HepG2 (cell line): ENCODE results near the gene ZFP90. TPM values are rescaled to one million over a fixed set of nuclear protein-coding genes. Genes with fewer than 3 reads are reported as not detected.

Experiments
- BHLHE40 ChIP-seq: IDR thresholded peaks from 2 replicates; pipeline ENCODE4 v1.6.1; 2011; ENCODE audit warnings: low read length, improper control_type of control experiment
- CAMTA2 ChIP-seq: sonication (generic); formaldehyde crosslinking; IDR thresholded peaks from 2 replicates; pipeline ENCODE4 v1.4.0; 2020; ENCODE audit warnings: mild to moderate bottlenecking, missing genetic modification reagents, borderline replicate concordance
- CCDC6 ChIP-seq: sonication (generic); formaldehyde crosslinking; IDR thresholded peaks from 2 replicates; pipeline ENCODE4 v1.8.1; 2022; ENCODE audit warnings: mild to moderate bottlenecking, missing genetic modification reagents, moderate library complexity
- CERS6 ChIP-seq: sonication (generic); formaldehyde crosslinking; IDR thresholded peaks from 2 replicates; pipeline ENCODE4 v1.5.0; 2020; ENCODE audit warnings: missing genetic modification reagents
- DMAP1 ChIP-seq: IDR thresholded peaks from 2 replicates; pipeline ENCODE4 v1.6.1; 2016
- ELF3 ChIP-seq: IDR thresholded peaks from 2 replicates; pipeline ENCODE4 v1.6.1; 2016; ENCODE audit warnings: missing genetic modification reagents, missing compliant biosample characterization
- FUBP1 ChIP-seq: sonication (generic); formaldehyde crosslinking; IDR thresholded peaks from 2 replicates; pipeline ENCODE4 v1.5.1; 2020; ENCODE audit warnings: missing genetic modification reagents, mild to moderate bottlenecking, borderline replicate concordance
- IKZF1 ChIP-seq: fragments of 450-650 bp; IDR thresholded peaks from 2 replicates; pipeline ENCODE4 v1.7.1; 2016
- KAT8 ChIP-seq: IDR thresholded peaks from 2 replicates; pipeline ENCODE4 v1.6.1; 2016; ENCODE audit warnings: missing genetic modification reagents, missing compliant biosample characterization
- KDM2A ChIP-seq: sonication (generic); formaldehyde crosslinking; IDR thresholded peaks from 2 replicates; pipeline ENCODE4 v1.4.0; 2020; ENCODE audit warnings: low read depth, missing genetic modification reagents, borderline replicate concordance
- MXD1 ChIP-seq: sonication (generic); formaldehyde crosslinking; IDR thresholded peaks from 2 replicates; pipeline ENCODE4 v1.4.0; 2020; ENCODE audit warnings: mild to moderate bottlenecking, missing genetic modification reagents
- NFE2L1 ChIP-seq: sonication (generic); formaldehyde crosslinking; IDR thresholded peaks from 2 replicates; pipeline ENCODE4 v1.4.0; 2020; ENCODE audit warnings: missing genetic modification reagents, mild to moderate bottlenecking, borderline replicate concordance
- PCBP2 ChIP-seq: fragments of 200-400 bp; formaldehyde crosslinking; optimal IDR thresholded peaks from 2 replicates; pipeline ENCODE3; 2018; ENCODE audit warnings: low read length, low read depth; ENCODE audit not compliant: poor library complexity, severe bottlenecking
- PHF5A ChIP-seq: IDR thresholded peaks from one replicate; pipeline ENCODE4 v1.6.1; 2018; ENCODE audit warnings: low read depth, missing genetic modification reagents; ENCODE audit not compliant: unreplicated experiment
- RBFOX2 ChIP-seq: fragments of 200-400 bp; formaldehyde crosslinking; IDR thresholded peaks from 2 replicates; pipeline ENCODE4 v1.6.1; 2017; ENCODE audit warnings: low read depth, mild to moderate bottlenecking, low read length
- RXRB ChIP-seq: IDR thresholded peaks from 2 replicates; pipeline ENCODE4 v1.6.1; 2016; ENCODE audit warnings: borderline replicate concordance, missing genetic modification reagents, missing compliant biosample characterization
- STAT6 ChIP-seq: sonication (generic); formaldehyde crosslinking; IDR thresholded peaks from 2 replicates; pipeline ENCODE4 v1.4.0; 2020; ENCODE audit warnings: missing genetic modification reagents, mild to moderate bottlenecking, borderline replicate concordance
- ZBTB21 ChIP-seq: sonication (generic); formaldehyde crosslinking; IDR thresholded peaks from 2 replicates; pipeline ENCODE4 v1.4.0; 2020; ENCODE audit warnings: missing genetic modification reagents
- ZNF230 ChIP-seq: sonication (generic); formaldehyde crosslinking; IDR thresholded peaks from 2 replicates; pipeline ENCODE4 v1.4.0; 2020; ENCODE audit warnings: mild to moderate bottlenecking, missing genetic modification reagents
- ZNF317 ChIP-seq: sonication (generic); formaldehyde crosslinking; IDR thresholded peaks from 2 replicates; pipeline ENCODE4 v1.5.0; 2020; ENCODE audit warnings: mild to moderate bottlenecking, missing genetic modification reagents
- ZNF33B ChIP-seq: sonication (generic); formaldehyde crosslinking; IDR thresholded peaks from 2 replicates; pipeline ENCODE4 v1.5.1; 2020; ENCODE audit warnings: mild to moderate bottlenecking, missing genetic modification reagents
- ZNF543 ChIP-seq: sonication (generic); formaldehyde crosslinking; IDR thresholded peaks from 2 replicates; pipeline ENCODE4 v1.4.0; 2020; ENCODE audit warnings: mild to moderate bottlenecking, missing genetic modification reagents
- ZNF546 ChIP-seq: sonication (generic); formaldehyde crosslinking; conservative IDR thresholded peaks from 2 replicates; pipeline ENCODE4 v1.8.1; 2023; ENCODE audit warnings: mild to moderate bottlenecking, missing genetic modification reagents
- ZNF775 ChIP-seq: sonication (generic); formaldehyde crosslinking; IDR thresholded peaks from 2 replicates; pipeline ENCODE4 v1.4.0; 2020; ENCODE audit warnings: missing genetic modification reagents, mild to moderate bottlenecking, moderate library complexity, borderline replicate concordance
- ZNF780A ChIP-seq: sonication (generic); formaldehyde crosslinking; IDR thresholded peaks from 2 replicates; pipeline ENCODE4 v1.8.0; 2022; ENCODE audit warnings: mild to moderate bottlenecking, missing genetic modification reagents, moderate library complexity
- ZNF782 ChIP-seq: sonication (generic); formaldehyde crosslinking; IDR thresholded peaks from 2 replicates; pipeline ENCODE4 v1.4.0; 2020; ENCODE audit warnings: missing genetic modification reagents, mild to moderate bottlenecking, borderline replicate concordance
- polyA plus RNA-seq, 8 experiments: library from polyadenylated mRNA; depleted of rRNA in 3 of 8; stranded (reverse) in 7 of 8; unstranded in 1 of 8; fragments of >200 nt; fragmentation: Illumina TruSeq in 4 of 8; extraction: Trizol in 4 of 8; gene quantifications; 2 replicates each; pipeline versions ENCODE4 v1.2.1 to v1.2.3, GENCODE V29; 2011 to 2016; ENCODE audit warnings: low read depth in 4 of 8, missing spikeins in 1 of 8, mixed read lengths in 1 of 8; ENCODE audit not compliant: insufficient read depth in 1 of 8
- total RNA-seq, 5 experiments: library from RNA; depleted of rRNA; stranded (reverse); fragments of >200 nt; fragmentation: Illumina TruSeq; extraction: Trizol; gene quantifications; 2 replicates each; pipeline ENCODE4 v1.2.3, GENCODE V29; 2016; ENCODE audit warnings: low read depth in 1 of 5

Gene ZFP90
- total and polyA plus RNA-seq, 2 of the 13 experiments (the other 11 are each of a cell fraction or from before 2014, with no cell fraction given) = 17.6 to 18.9 TPM

GRCh38 chr16:68529931-68530701 is 9.0 kb upstream of the ZFP90 start (continued):
- no peak for TF ChIP-seq FUBP1 (CRISPR knock-in tag)
- peak; percentile 98 for TF ChIP-seq ZNF33B (CRISPR knock-in tag)
- peak; percentile 71 for TF ChIP-seq CERS6 (CRISPR knock-in tag)
- TF ChIP-seq BHLHE40 = no peak
- TF ChIP-seq KAT8 (CRISPR knock-in tag) = peak; percentile 91
- TF ChIP-seq ZNF317 (CRISPR knock-in tag) = peak; percentile 75; the same call in 1 of the 2 replicates
- TF ChIP-seq DMAP1 (CRISPR knock-in tag) = peak; percentile 85; the same call in 1 of the 2 replicates
- peak; percentile 57; the same call in 1 of the 2 replicates for TF ChIP-seq CAMTA2 (CRISPR knock-in tag)
- peak; percentile 95; the same call in 1 of the 2 replicates for TF ChIP-seq MXD1 (CRISPR knock-in tag)
- TF ChIP-seq STAT6 (CRISPR knock-in tag) = no peak
- TF ChIP-seq ZNF780A (CRISPR knock-in tag) = no peak
- TF ChIP-seq ELF3 (CRISPR knock-in tag) = no peak
- peak; percentile 74 for TF ChIP-seq RXRB (CRISPR knock-in tag)
- peak; percentile 85 for TF ChIP-seq PHF5A (CRISPR knock-in tag)
- TF ChIP-seq ZBTB21 (CRISPR knock-in tag) = no peak
- peak; percentile 84 for TF ChIP-seq RBFOX2
- no peak for TF ChIP-seq IKZF1
- no peak for TF ChIP-seq PCBP2
- TF ChIP-seq KDM2A = peak; percentile 78
- TF ChIP-seq ZNF782 (CRISPR knock-in tag) = peak; percentile 98
- TF ChIP-seq ZNF230 = peak; percentile 98
- TF ChIP-seq NFE2L1 = peak; percentile 92
- peak; percentile 98 for TF ChIP-seq ZNF543 (CRISPR knock-in tag)
- no peak for TF ChIP-seq ZNF775 (CRISPR knock-in tag)
- peak; percentile 94 for TF ChIP-seq CCDC6
- peak; percentile 98 for TF ChIP-seq ZNF546 (CRISPR knock-in tag)
